Liver (tissue), 9 donors: ENCODE results near the gene RIPK1. TPM values are rescaled to one million over a fixed set of nuclear protein-coding genes. Genes with fewer than 3 reads are reported as not detected.
"Not testable (repeated sequence)": the region's sequence is repeated elsewhere in the genome, so short reads cannot be mapped to it uniquely, and the experiment has no call there.

Source experiments
- DNase-seq: peaks from one replicate; pipeline ENCODE4 v3.0.0-alpha.2; 2017; ENCODE audit warnings: low spot score
- H3K27ac ChIP-seq, 2 donors: one replicate each; pipeline ENCODE4 v1.7.0; 2013; ENCODE audit warnings: inconsistent platforms in 2 of 2, low read length in 2 of 2, control low read depth in 1 of 2, low read depth in 1 of 2, mild to moderate bottlenecking in 1 of 2
- H3K27me3 ChIP-seq, 4 donors: one replicate each; pipeline versions ENCODE4 v1.6.1 to v1.7.0; 2013; ENCODE audit warnings: low read length in 3 of 4, inconsistent platforms in 1 of 4, mild to moderate bottlenecking in 1 of 4, moderate library complexity in 1 of 4; ENCODE audit not compliant: control insufficient read depth in 4 of 4, insufficient read depth in 4 of 4
- H3K36me3 ChIP-seq, 4 donors: one replicate each; pipeline versions ENCODE4 v1.6.1 to v1.7.0; 2013; ENCODE audit warnings: low read length in 3 of 4, mild to moderate bottlenecking in 3 of 4, low read depth in 1 of 4, moderate library complexity in 1 of 4; ENCODE audit not compliant: control insufficient read depth in 4 of 4, insufficient read depth in 3 of 4
- H3K4me1 ChIP-seq, 4 donors: one replicate each; pipeline versions ENCODE4 v1.6.1 to v1.7.0; 2013; ENCODE audit warnings: low read length in 3 of 4, mild to moderate bottlenecking in 3 of 4, moderate library complexity in 1 of 4; ENCODE audit not compliant: control insufficient read depth in 4 of 4, insufficient read depth in 4 of 4
- H3K4me3 ChIP-seq, 3 donors: one replicate each; pipeline versions ENCODE4 v1.6.1 to v1.7.0; 2013; ENCODE audit warnings: low read length in 3 of 3, control low read depth in 1 of 3, low read depth in 1 of 3, mild to moderate bottlenecking in 1 of 3
- H3K9ac ChIP-seq, 2 donors: one replicate each; pipeline ENCODE4 v1.7.0; 2013; ENCODE audit warnings: low read length in 2 of 2, mild to moderate bottlenecking in 2 of 2, moderate library complexity in 2 of 2, control low read depth in 1 of 2, low read depth in 1 of 2
- H3K9me3 ChIP-seq, 4 donors: one replicate each; pipeline versions ENCODE4 v1.6.1 to v1.7.0; 2013; ENCODE audit warnings: low read length in 3 of 4; ENCODE audit not compliant: control insufficient read depth in 4 of 4
- FOXA1 ChIP-seq: IDR thresholded peaks from 2 replicates; pipeline ENCODE4 v1.6.1; 2016; ENCODE audit warnings: antibody characterized with exemption
- GABPA ChIP-seq, 2 donors: IDR thresholded peaks in 1 of 2; conservative IDR thresholded peaks in 1 of 2; 2 replicates each; pipeline ENCODE4 v1.6.1; 2016; ENCODE audit warnings: antibody characterized with exemption in 2 of 2, mild to moderate bottlenecking in 1 of 2, moderate library complexity in 1 of 2
- HNF4A ChIP-seq, 2 donors: conservative IDR thresholded peaks; 2 replicates each; pipeline ENCODE4 v1.6.1; 2016; ENCODE audit warnings: antibody characterized with exemption in 2 of 2, mild to moderate bottlenecking in 2 of 2
- JUND ChIP-seq, 2 donors: IDR thresholded peaks; 2 replicates each; pipeline ENCODE4 v1.6.1; 2016; ENCODE audit warnings: antibody characterized with exemption in 2 of 2
- RAD21 ChIP-seq, 2 donors: IDR thresholded peaks; 2 replicates each; pipeline ENCODE4 v1.6.1; 2016; ENCODE audit warnings: antibody characterized with exemption in 2 of 2, mild to moderate bottlenecking in 2 of 2
- RXRA ChIP-seq, 2 donors: IDR thresholded peaks; 2 replicates each; pipeline ENCODE4 v1.6.1; 2017 to 2018; ENCODE audit warnings: antibody characterized with exemption in 2 of 2, mild to moderate bottlenecking in 1 of 2
- SP1 ChIP-seq: IDR thresholded peaks from 2 replicates; pipeline ENCODE4 v1.6.1; 2018; ENCODE audit warnings: antibody characterized with exemption, mild to moderate bottlenecking
- TAF1 ChIP-seq: conservative IDR thresholded peaks from 2 replicates; pipeline ENCODE4 v1.6.1; 2016; ENCODE audit warnings: antibody characterized with exemption, mild to moderate bottlenecking
- WGBS: extraction: QIAGEN DNeasy Blood & Tissue Kit; methylation state at CpG from one replicate; pipeline ENCODE4 v1.1.7; 2013; 5-methylcytosine and 5-hydroxymethylcytosine counted together
- polyA plus RNA-seq, 2 donors: library from polyadenylated mRNA; stranded (reverse) in 1 of 2; unstranded in 1 of 2; fragments of 200-250 nt in 1 of 2; fragments of >200 nt in 1 of 2; fragmentation: Nextera tagmentation in 1 of 2; extraction: Ambion mirVana in 1 of 2; gene quantifications; one replicate each; pipeline versions ENCODE4 v1.2.1 to v1.2.3, GENCODE V29; 2013 to 2015
- total RNA-seq, 2 donors: library from RNA; depleted of rRNA; stranded (reverse); fragments of >200 nt; gene quantifications; one replicate each; pipeline ENCODE4 v1.2.3, GENCODE V29; 2014
- TF ChIP-seq, protein P1 (sequence below): IDR thresholded peaks from 2 replicates; pipeline ENCODE4 v1.6.1; 2016; ENCODE audit warnings: antibody characterized with exemption
- TF ChIP-seq, protein P2 (sequence below): IDR thresholded peaks from 2 replicates; pipeline ENCODE4 v1.6.1; 2016; ENCODE audit warnings: antibody characterized with exemption
- TF ChIP-seq, protein P3 (sequence below): IDR thresholded peaks from 2 replicates; pipeline ENCODE4 v1.6.1; 2016; ENCODE audit warnings: antibody characterized with exemption
- donor health status: healthy.
- donor health status: healthy.
- donor health status: healthy.
- donor health status: healthy.
- donor health status: healthy.

The RIPK1 gene
- total and polyA plus RNA-seq, 4 donors, result 6.7 to 27.2 (median 13.3) TPM

DNA sequence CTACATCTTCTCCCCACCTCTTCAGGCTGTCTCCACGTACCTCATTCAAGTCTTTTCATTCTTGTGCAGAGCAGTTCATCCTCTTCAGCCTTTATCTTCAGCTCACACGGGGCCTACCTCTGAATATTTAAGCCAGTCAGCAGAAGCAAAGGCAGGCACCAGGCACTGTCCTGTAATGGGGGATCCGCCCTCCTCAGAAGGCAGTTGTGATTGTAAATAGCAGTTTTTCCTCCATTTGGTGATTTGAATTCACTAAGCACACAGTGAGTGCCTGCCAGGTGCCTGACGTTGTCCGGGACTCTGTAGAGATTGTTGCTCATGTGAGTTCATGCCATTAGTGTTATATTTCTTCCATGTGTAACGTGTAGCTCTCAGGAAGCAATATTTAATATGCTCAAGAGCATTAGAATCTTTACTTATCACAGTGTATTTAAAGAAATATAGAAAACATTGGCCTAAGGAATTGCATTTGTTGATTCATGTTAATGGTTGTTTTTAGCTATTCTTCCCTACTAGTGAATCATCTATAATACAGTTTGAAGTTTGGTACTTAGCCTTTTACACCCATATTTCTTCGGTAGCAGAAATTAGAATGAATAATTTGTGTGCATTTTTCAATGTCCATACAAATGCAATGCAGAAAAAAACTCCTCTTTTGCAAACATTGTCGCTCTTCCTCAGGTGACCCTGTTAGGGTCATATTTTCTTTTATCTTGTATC lies 68.2 kb downstream of the RIPK1 start:
- peaks cover 15 to 72% (median 53%) of the 10 kb centered on the region in 4 donors for H3K4me1 ChIP-seq
- DNase-seq, result no peak
- no peaks in the 10 kb centered on the region for H3K9me3 ChIP-seq
- no peak overlapping the region for H3K9ac ChIP-seq
- peak overlapping the region; percentile 53 to 88 for H3K27ac ChIP-seq
- H3K4me3 ChIP-seq, result no peak overlapping the region
- WGBS, result 50% methylated on average over 8 of the region's 8 CpGs
- no peaks in the 10 kb centered on the region for H3K27me3 ChIP-seq
- TF ChIP-seq TAF1 (no peak), RAD21 (IDR thresholded peaks at IDR 0.05) (no peak), RXRA (IDR thresholded peaks at IDR 0.05) (no peak), GABPA (IDR thresholded peaks at IDR 0.05 in 1 of 2, conservative IDR thresholded peaks at IDR 0.05 in 1 of 2) (no peak), FOXA1 (no peak), JUND (IDR thresholded peaks at IDR 0.05) (no peak)
- TF ChIP-seq, protein P1, sequence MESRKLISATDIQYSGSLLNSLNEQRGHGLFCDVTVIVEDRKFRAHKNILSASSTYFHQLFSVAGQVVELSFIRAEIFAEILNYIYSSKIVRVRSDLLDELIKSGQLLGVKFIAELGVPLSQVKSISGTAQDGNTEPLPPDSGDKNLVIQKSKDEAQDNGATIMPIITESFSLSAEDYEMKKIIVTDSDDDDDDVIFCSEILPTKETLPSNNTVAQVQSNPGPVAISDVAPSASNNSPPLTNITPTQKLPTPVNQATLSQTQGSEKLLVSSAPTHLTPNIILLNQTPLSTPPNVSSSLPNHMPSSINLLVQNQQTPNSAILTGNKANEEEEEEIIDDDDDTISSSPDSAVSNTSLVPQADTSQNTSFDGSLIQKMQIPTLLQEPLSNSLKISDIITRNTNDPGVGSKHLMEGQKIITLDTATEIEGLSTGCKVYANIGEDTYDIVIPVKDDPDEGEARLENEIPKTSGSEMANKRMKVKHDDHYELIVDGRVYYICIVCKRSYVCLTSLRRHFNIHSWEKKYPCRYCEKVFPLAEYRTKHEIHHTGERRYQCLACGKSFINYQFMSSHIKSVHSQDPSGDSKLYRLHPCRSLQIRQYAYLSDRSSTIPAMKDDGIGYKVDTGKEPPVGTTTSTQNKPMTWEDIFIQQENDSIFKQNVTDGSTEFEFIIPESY, result no peak
- H3K36me3 ChIP-seq, result peaks cover 0 to 11% (median 6%) of the 10 kb centered on the region in 4 donors

DNA sequence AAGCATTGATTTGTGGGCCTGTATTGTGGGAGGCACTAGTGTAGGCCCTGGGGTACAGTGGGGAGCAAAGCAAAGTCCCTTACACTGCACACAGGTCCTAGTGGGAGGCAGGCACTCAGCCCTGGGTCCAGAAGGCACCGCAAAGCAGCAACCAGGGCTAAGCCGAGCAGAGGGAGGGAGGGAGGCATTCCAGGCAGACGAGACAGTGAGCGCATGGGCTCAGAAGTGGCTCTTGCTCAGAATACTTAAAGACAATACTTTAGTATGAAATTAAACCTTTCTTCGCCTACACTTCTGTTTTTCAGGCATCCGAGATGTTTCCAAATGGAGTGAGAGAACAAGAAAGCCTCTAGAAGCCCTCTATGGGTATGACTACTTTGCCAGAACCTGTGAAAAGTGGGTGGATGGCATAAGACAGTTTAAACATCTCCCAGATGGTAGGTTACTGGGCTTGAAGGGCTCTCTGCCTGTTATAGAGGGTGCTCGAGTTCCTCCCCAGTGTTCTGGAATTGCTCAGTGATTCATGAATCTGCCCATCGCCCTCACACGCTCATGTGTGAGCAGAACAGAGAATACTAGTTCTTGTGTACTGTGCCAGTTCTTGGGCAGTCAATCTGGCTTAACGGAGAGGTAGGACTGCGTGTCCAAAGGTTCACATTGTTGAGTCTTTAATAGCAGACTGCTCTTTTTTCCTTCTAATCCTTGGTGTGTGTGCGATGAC lies 68.9 kb downstream of the RIPK1 start:
- TF ChIP-seq SP1, result peak; percentile 28
- TF ChIP-seq HNF4A (conservative IDR thresholded peaks at IDR 0.05), result peak; percentile 58 to 63
- peak in 1 of 2 donors; percentile 22 for TF ChIP-seq RXRA (IDR thresholded peaks at IDR 0.05)
- TF ChIP-seq, protein P2, sequence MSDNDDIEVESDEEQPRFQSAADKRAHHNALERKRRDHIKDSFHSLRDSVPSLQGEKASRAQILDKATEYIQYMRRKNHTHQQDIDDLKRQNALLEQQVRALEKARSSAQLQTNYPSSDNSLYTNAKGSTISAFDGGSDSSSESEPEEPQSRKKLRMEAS, result peak; percentile 48
- TF ChIP-seq, protein P3, sequence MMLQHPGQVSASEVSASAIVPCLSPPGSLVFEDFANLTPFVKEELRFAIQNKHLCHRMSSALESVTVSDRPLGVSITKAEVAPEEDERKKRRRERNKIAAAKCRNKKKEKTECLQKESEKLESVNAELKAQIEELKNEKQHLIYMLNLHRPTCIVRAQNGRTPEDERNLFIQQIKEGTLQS, result no peak
- TF ChIP-seq, protein P1, result no peak
- no peaks in the 10 kb centered on the region for H3K27me3 ChIP-seq
- DNase-seq, result no peak
- no peaks in the 10 kb centered on the region for H3K9me3 ChIP-seq
- peaks cover 0 to 6% (median 3%) of the 10 kb centered on the region in 4 donors for H3K36me3 ChIP-seq
- H3K4me3 ChIP-seq, result no peak overlapping the region
- WGBS, result 54% methylated on average over 12 of the region's 12 CpGs
- peak overlapping the region; percentile 53 to 88 for H3K27ac ChIP-seq
- peaks cover 15 to 69% (median 53%) of the 10 kb centered on the region in 4 donors for H3K4me1 ChIP-seq
- no peak overlapping the region for H3K9ac ChIP-seq

DNA sequence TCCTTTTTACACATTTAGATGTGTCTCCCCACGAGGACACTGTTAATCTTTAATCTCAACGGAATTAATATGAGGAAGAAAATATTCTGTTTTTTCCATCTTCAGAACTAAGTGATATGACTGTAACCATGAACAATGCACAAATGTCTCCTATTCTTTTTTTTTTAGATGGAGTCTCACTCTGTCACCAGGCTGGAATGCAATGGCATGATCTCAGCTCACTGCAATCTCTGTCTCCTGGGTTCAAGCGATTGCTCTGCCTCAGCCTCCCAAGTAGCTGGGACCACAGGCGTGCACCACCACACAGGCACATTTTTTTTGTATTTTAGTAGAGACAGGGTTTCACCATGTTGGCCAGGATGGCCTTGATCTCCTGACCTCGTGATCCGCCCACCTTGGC lies 69.6 kb downstream of the RIPK1 start:
- not testable (repeated sequence) for H3K4me3 ChIP-seq, H3K27me3 ChIP-seq, DNase-seq, H3K9me3 ChIP-seq, H3K9ac ChIP-seq
- Histone ChIP-seq H3K4me1 (peaks cover 15 to 65% (median 51%) of the 10 kb centered on the region in 4 donors), H3K36me3 (peaks cover 0 to 10% (median 4%) of the 10 kb centered on the region in 4 donors), H3K27ac (peak overlapping the region; percentile 53 to 88)
- 48% methylated on average over 6 of the region's 6 CpGs for WGBS
